Uterus (tissue), 2 donors: Measurements from ENCODE around the gene AMT.

Source experiments
- CTCF ChIP-seq, 4 experiments: fragments of 200-600 bp in 2 of 4; fragments of 450-650 bp in 2 of 4; sonication (generic) in 2 of 4; IDR thresholded peaks; one replicate each; pipeline ENCODE4 v1.5.1; 2016 to 2019; ENCODE audit warnings: antibody characterized with exemption in 4 of 4, mild to moderate bottlenecking in 2 of 4, moderate library complexity in 1 of 4
- POLR2A ChIP-seq, 2 donors: fragments of 450-650 bp; IDR thresholded peaks; one replicate each; pipeline ENCODE4 v1.6.1; 2016; ENCODE audit warnings: antibody characterized with exemption in 2 of 2, mild to moderate bottlenecking in 1 of 2, moderate library complexity in 1 of 2

- TF ChIP-seq CTCF (IDR thresholded peaks at IDR 0.05) (no peak), POLR2A (IDR thresholded peaks at IDR 0.05) (no peak)
These were observed 51.5 kb downstream of the AMT start for GRCh38 chr3:49370585-49371290.
